Sigmoid colon (tissue), 7 donors: ENCODE measurements around the gene PHF21A. TPM values are rescaled to one million over a fixed set of nuclear protein-coding genes. Genes with fewer than 3 reads are reported as not detected.
"Not testable (repeated sequence)": the region's sequence is repeated elsewhere in the genome, so short reads cannot be mapped to it uniquely, and the experiment has no call there.

Experiments used
- DNase-seq: peaks from one replicate; pipeline ENCODE4 v3.0.0-alpha.2; 2019
- H3K27ac ChIP-seq, 4 donors: fragments of 200-600 bp; sonication (generic); one replicate each; pipeline ENCODE4 v1.5.1; 2016 to 2019; ENCODE audit warnings: mild to moderate bottlenecking in 1 of 4
- H3K27me3 ChIP-seq, 3 donors: fragments of 200-600 bp; sonication (generic); one replicate each; pipeline ENCODE4 v1.5.1; 2019; ENCODE audit warnings: mild to moderate bottlenecking in 1 of 3
- H3K36me3 ChIP-seq, 4 donors: fragments of 200-600 bp; sonication (generic); one replicate each; pipeline ENCODE4 v1.5.1; 2016 to 2019
- H3K4me1 ChIP-seq, 4 donors: fragments of 200-600 bp; sonication (generic); one replicate each; pipeline ENCODE4 v1.5.1; 2017 to 2019
- H3K4me3 ChIP-seq, 4 donors: fragments of 200-600 bp; sonication (generic); one replicate each; pipeline ENCODE4 v1.5.1; 2017 to 2019; ENCODE audit warnings: mild to moderate bottlenecking in 2 of 4, moderate library complexity in 1 of 4
- H3K9me3 ChIP-seq, 4 donors: fragments of 200-600 bp in 3 of 4; sonication (generic) in 3 of 4; one replicate each; pipeline versions ENCODE4 v1.5.1 to v1.6.1; 2013 to 2019
- EP300 ChIP-seq, 4 donors: sonication (generic); formaldehyde crosslinking; IDR thresholded peaks; one replicate each; pipeline ENCODE4 v1.6.1; 2017; ENCODE audit warnings: antibody characterized with exemption in 4 of 4
- POLR2A ChIP-seq, 2 donors: fragments of 450-650 bp; IDR thresholded peaks; one replicate each; pipeline ENCODE4 v1.6.1; 2016; ENCODE audit warnings: antibody characterized with exemption in 2 of 2, mild to moderate bottlenecking in 2 of 2, moderate library complexity in 2 of 2
- POLR2AphosphoS5 ChIP-seq, 4 donors: sonication (generic); formaldehyde crosslinking; IDR thresholded peaks; one replicate each; pipeline ENCODE4 v1.6.1; 2017; ENCODE audit warnings: antibody characterized with exemption in 4 of 4
- WGBS, 2 donors: extraction: QIAGEN DNeasy Blood & Tissue Kit; methylation state at CpG; one replicate each; pipeline ENCODE4 v1.1.7; 2013; 5-methylcytosine and 5-hydroxymethylcytosine counted together
- intact Hi-C: fragments of 100-400 bp; cut with DNase I; formaldehyde crosslinking; loops from one replicate; pipeline ENCODE4 v1.15.1; 2023
- polyA plus RNA-seq, 3 donors: library from polyadenylated mRNA; stranded (reverse); fragments of 200-250 nt; gene quantifications; one replicate each; pipeline ENCODE4 v1.2.3, GENCODE V29; 2013
- total RNA-seq, 4 donors: library from RNA; depleted of rRNA; stranded (reverse); fragments of >200 nt; gene quantifications; one replicate each; pipeline ENCODE4 v1.1.0, GENCODE V29; 2016
- TF ChIP-seq, protein P1 (sequence below), 4 experiments: fragments of 450-650 bp in 3 of 4; fragments of 200-600 bp in 1 of 4; IDR thresholded peaks; one replicate each; pipeline ENCODE4 v1.5.1; 2016 to 2019; ENCODE audit warnings: antibody characterized with exemption in 4 of 4, mild to moderate bottlenecking in 3 of 4, moderate library complexity in 2 of 4
- donor health status: healthy with polysubstance abuse.
- donor health status: Bipolar disorder and iron deficiency.
- donor health status: healthy.

PHF21A gene
- total and polyA plus RNA-seq, 7 donors: 5.3 to 58.6 (median 30.3) TPM

DNA sequence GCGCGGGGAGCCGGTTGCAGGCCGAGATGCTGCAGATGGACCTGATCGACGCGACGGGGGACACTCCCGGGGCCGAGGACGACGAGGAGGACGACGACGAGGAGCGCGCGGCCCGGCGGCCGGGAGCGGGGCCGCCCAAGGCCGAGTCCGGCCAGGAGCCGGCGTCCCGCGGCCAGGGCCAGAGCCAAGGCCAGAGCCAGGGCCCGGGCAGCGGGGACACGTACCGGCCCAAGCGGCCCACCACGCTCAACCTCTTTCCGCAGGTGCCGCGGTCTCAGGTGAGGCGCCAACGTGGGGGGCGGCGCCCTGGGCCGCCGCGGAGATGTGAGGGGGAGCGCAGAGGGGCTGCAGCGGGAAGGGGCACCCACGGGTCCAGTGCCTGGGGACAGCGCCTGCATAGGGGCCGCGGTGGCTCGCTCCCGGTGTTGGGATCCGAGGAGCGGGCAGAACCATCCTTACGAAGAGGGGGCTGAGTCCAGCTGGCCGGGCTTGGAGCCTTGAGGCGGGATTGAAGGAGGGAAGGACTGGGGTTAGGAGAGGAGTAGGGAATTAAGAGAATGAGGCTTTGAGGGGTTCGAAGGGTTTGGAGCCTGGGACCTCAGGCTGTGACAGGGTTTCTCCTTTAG lies 221.0 kb downstream of the PHF21A start:
- Histone ChIP-seq H3K4me1 (peaks cover 0 to 26% (median 22%) of the 10 kb centered on the region in 4 donors), H3K36me3 (peaks cover 0 to 23% (median 0%) of the 10 kb centered on the region in 4 donors), H3K4me3 (peak overlapping the region; percentile 26 to 64 (median 58)), H3K27ac (peak overlapping the region; percentile 39 to 70 (median 68))
- H3K9me3 ChIP-seq, H3K27me3 ChIP-seq, DNase-seq: not testable (repeated sequence)
- intact Hi-C loops: loop anchor here (2.0 to 5.0 kb wide), 3 partner anchors 17 to 58 kb away; partner anchors contain the start of gene PEX16
- peak in 2 of 4 donors; percentile 47 to 55 for TF ChIP-seq POLR2AphosphoS5 (IDR thresholded peaks at IDR 0.05)
- WGBS, 2 donors: 5 to 10% methylated on average over 40 to 41 of the region's 59 CpGs

DNA sequence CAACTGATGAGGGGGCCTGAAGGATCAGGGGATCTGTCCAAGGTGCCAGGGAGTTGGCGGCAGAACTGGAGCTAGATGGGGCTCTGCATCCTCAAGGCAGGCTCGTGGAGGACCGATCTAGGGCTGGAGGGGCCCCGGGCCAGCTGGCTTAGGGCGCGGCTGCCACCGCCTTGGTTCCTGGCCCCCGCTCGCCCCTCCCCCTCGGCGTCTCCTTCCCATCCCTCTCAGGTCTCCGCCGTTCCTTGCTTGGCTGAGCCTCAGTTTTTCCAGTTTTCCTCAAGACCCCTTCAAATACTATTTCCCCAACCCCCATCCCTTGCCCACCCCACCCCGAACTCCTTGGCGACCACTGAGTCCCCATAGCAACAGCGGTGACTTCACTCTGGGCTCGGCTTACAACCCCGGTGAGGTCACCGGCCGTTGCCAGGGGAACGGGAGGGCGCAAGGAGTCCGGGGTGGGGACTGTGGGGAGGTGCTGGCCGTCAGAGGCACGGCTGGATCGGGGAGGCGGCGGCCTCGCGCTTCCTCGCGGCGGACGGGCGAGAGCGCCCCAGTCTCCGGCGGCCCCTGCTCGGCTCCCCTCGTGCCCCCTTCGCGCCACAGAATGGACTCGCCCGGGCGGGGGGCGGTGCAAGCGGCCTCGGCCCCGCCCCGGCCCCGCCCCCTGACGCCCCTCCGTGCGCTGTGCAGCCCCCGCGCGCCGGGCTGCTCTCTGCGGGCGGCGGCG lies 221.6 kb downstream of the PHF21A start:
- WGBS, 2 donors: 0 to 1% methylated on average over 62 of the region's 62 CpGs
- no peaks in the 10 kb centered on the region for H3K9me3 ChIP-seq
- TF ChIP-seq, protein P1, sequence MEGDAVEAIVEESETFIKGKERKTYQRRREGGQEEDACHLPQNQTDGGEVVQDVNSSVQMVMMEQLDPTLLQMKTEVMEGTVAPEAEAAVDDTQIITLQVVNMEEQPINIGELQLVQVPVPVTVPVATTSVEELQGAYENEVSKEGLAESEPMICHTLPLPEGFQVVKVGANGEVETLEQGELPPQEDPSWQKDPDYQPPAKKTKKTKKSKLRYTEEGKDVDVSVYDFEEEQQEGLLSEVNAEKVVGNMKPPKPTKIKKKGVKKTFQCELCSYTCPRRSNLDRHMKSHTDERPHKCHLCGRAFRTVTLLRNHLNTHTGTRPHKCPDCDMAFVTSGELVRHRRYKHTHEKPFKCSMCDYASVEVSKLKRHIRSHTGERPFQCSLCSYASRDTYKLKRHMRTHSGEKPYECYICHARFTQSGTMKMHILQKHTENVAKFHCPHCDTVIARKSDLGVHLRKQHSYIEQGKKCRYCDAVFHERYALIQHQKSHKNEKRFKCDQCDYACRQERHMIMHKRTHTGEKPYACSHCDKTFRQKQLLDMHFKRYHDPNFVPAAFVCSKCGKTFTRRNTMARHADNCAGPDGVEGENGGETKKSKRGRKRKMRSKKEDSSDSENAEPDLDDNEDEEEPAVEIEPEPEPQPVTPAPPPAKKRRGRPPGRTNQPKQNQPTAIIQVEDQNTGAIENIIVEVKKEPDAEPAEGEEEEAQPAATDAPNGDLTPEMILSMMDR (IDR thresholded peaks at IDR 0.05): no peak
- peak in 1 of 4 donors; percentile 14 for TF ChIP-seq POLR2AphosphoS5 (IDR thresholded peaks at IDR 0.05)
- H3K27ac ChIP-seq: peak overlapping the region; percentile 63 to 70 (median 68)
- DNase-seq: peak; percentile 94
- H3K4me1 ChIP-seq: peaks cover 0 to 26% (median 22%) of the 10 kb centered on the region in 4 donors
- intact Hi-C loops: loop anchor here (2.0 to 5.0 kb wide), 3 partner anchors 17 to 57 kb away; partner anchors contain the start of gene PEX16
- H3K27me3 ChIP-seq: peaks cover 0 to 6% (median 5%) of the 10 kb centered on the region in 3 donors
- H3K4me3 ChIP-seq: peak overlapping the region; percentile 26 to 64 (median 58)
- H3K36me3 ChIP-seq: peaks cover 0 to 17% (median 0%) of the 10 kb centered on the region in 4 donors

DNA sequence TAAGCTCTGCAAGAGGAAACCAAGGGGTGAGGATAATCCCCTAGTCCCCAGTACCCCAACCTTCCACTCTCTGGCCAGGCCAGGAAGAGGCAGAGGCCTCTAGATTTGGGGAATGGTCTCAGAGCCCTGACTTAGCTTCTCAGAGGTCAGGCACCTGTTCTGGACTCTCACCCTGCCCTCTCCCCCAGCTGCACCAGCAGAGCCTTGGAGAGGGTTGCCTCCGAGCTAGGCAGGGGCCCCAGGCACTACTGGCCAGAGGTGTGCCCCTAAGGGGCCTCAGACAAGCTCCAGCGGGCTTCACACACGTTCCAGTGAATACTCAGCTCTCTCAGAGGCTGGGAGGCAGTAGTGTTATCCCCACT lies 222.2 kb downstream of the PHF21A start:
- DNase-seq: no peak
- Histone ChIP-seq H3K4me3 (peak overlapping the region in 3 of 4 donors; percentile 56 to 64 (median 60)), H3K27ac (peak overlapping the region in 3 of 4 donors; percentile 63 to 70 (median 67)), H3K4me1 (peaks cover 0 to 26% (median 22%) of the 10 kb centered on the region in 4 donors), H3K27me3 (peaks cover 0 to 7% (median 5%) of the 10 kb centered on the region in 3 donors), H3K36me3 (peaks cover 0 to 14% (median 0%) of the 10 kb centered on the region in 4 donors), H3K9me3 (no peaks in the 10 kb centered on the region)
- WGBS, 2 donors: 8 to 18% methylated on average over 3 of the region's 3 CpGs
- no peak for TF ChIP-seq POLR2A (IDR thresholded peaks at IDR 0.05)
- TF ChIP-seq, protein P1 (IDR thresholded peaks at IDR 0.05): no peak
- TF ChIP-seq EP300 (IDR thresholded peaks at IDR 0.05): no peak
- no peak for TF ChIP-seq POLR2AphosphoS5 (IDR thresholded peaks at IDR 0.05)
- intact Hi-C loops: no loop called here

DNA sequence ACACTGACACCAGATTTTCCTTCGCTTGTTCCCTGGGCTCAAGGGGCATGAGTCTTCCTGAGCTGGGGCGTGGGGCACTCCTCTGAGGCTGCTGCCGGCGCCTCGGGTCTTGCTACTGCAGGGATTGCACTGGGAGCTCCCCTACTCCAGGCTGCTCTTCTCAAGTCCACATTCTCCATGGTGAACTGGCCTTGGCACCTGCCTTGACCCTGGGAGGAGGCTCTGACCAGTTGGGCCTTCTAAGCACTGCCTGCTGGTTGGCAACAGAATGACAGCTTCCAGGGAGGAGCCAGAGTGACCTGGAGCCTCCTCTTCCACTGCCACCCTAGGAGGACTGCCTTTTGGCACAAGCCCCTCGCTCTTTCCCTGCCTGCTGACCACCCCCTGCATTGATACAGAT lies 223.7 kb downstream of the PHF21A start:
- peaks cover 0 to 26% (median 22%) of the 10 kb centered on the region in 4 donors for H3K4me1 ChIP-seq
- intact Hi-C loops: no loop called here
- WGBS, 2 donors: 88 to 90% methylated on average over 6 of the region's 6 CpGs
- TF ChIP-seq, protein P1 (IDR thresholded peaks at IDR 0.05): no peak
- no peak for TF ChIP-seq POLR2AphosphoS5 (IDR thresholded peaks at IDR 0.05)
- no peak for TF ChIP-seq EP300 (IDR thresholded peaks at IDR 0.05)
- TF ChIP-seq POLR2A (IDR thresholded peaks at IDR 0.05): no peak
- H3K27ac ChIP-seq: no peak overlapping the region
- H3K27me3 ChIP-seq: peaks cover 0 to 7% (median 5%) of the 10 kb centered on the region in 3 donors
- H3K4me3 ChIP-seq: no peak overlapping the region
- DNase-seq: no peak
- no peaks in the 10 kb centered on the region for H3K9me3 ChIP-seq
- no peaks in the 10 kb centered on the region for H3K36me3 ChIP-seq

DNA sequence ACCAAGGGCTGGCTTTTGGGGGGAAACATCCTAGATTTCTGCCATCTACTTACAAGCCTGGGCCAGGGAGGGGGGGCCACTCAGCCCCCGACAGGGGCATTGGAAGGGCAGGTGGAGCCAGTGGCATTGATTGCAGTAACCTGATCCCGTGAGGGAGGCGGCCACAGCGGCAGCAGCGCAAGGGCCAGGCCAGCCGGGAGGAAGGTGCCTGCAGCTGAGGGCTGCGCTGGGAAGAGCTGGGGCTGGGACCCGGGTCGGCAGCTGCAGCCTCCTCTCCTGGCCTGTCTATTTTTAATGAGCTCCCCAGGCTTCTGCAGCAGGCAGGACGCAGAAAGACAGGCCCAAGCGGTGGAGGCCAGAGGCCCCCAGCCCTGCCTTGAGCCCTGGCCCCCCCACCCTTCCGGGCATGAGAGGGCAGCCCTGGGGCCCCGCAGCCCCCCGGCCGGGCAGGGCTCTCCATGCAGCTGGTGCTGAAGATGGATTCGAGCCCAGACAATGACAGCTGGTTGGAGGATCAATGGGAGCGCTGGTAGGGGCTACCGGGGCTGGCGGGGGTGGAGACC lies 224.8 kb downstream of the PHF21A start:
- DNase-seq: no peak
- no peaks in the 10 kb centered on the region for H3K9me3 ChIP-seq
- H3K27ac ChIP-seq: no peak overlapping the region
- peaks cover 0 to 7% (median 5%) of the 10 kb centered on the region in 3 donors for H3K27me3 ChIP-seq
- H3K36me3 ChIP-seq: no peaks in the 10 kb centered on the region
- WGBS, 2 donors: 19 to 38% methylated on average over 19 of the region's 19 CpGs
- TF ChIP-seq POLR2A (IDR thresholded peaks at IDR 0.05) (no peak), POLR2AphosphoS5 (IDR thresholded peaks at IDR 0.05) (no peak), EP300 (IDR thresholded peaks at IDR 0.05) (no peak)
- TF ChIP-seq, protein P1 (IDR thresholded peaks at IDR 0.05): no peak
- H3K4me3 ChIP-seq: no peak overlapping the region
- intact Hi-C loops: no loop called here
- peaks cover 0 to 25% (median 22%) of the 10 kb centered on the region in 4 donors for H3K4me1 ChIP-seq
